HepG2 (cell line): Measurements from ENCODE around the gene TGM6. TPM values are rescaled to one million over a fixed set of nuclear protein-coding genes. Genes with fewer than 3 reads are reported as not detected.

ENCODE experiments used
- ATAC-seq: fragments of 200-7000 bp; cut with Tn5 transposase; 3 replicates; pipeline ENCODE4 v1.9.1; 2020; ENCODE audit warnings: mild to moderate bottlenecking, moderate library complexity
- BruUV-seq: library from RNA; stranded (reverse); fragments of 400-500 nt; replicated peaks from 2 replicates; lab custom pipeline; 2021; lab: Mats Ljungman, UMichigan
- CTCF ChIA-PET: fragments of 300-600 bp; formaldehyde crosslinking; extraction: SDS; loops from one replicate; lab custom pipeline; 2021; ENCODE audit warnings: low total read pairs, inconsistent platforms, low intra/inter-chr PET ratio; lab: Yijun Ruan, JAX
- POLR2A ChIA-PET: fragments of 350-600 bp; sonication (Branson Sonifier 250); formaldehyde crosslinking; loops from one replicate; lab custom pipeline; 2020; ENCODE audit warnings: antibody characterized with exemption, inconsistent platforms; lab: Yijun Ruan, JAX
- DNase-seq: peaks from one replicate; pipeline ENCODE4 v3.0.0-alpha.2; 2015; ENCODE audit warnings: low spot score
- FAIRE-seq: peaks from 3 replicates; lab custom pipeline; 2011; peaks lifted over from hg19 to GRCh38; lab: Jason Lieb, UNC
- H2AFZ ChIP-seq: one replicate; pipeline ENCODE4 v1.6.1; 2011; ENCODE audit warnings: low read length, inconsistent platforms
- H3K27ac ChIP-seq: fragments of 300-600 bp; 3 replicates; pipeline ENCODE4 v1.8.0; 2011; ENCODE audit warnings: mixed run types, mild to moderate bottlenecking, mixed read lengths, low read length, inconsistent platforms; ENCODE audit not compliant: insufficient read depth; ENCODE audit errors: extremely low read length
- H3K27me3 ChIP-seq, 2 experiments: fragments of 200-600 bp in 1 of 2; 2 replicates in 1 of 2; 3 replicates in 1 of 2; pipeline versions ENCODE4 v1.6.0 to v1.8.0; 2011; ENCODE audit warnings: low read length in 2 of 2, mild to moderate bottlenecking in 2 of 2, moderate library complexity in 2 of 2, inconsistent platforms in 1 of 2; ENCODE audit not compliant: insufficient read depth in 2 of 2, control insufficient read depth in 1 of 2
- H3K36me3 ChIP-seq, 2 experiments: fragments of 200-600 bp in 1 of 2; replicated peaks in 1 of 2; 2 replicates in 1 of 2; 3 replicates in 1 of 2; pipeline versions ENCODE4 v1.5.1 to v1.8.0; 2011; ENCODE audit warnings: low read length in 2 of 2, inconsistent platforms in 1 of 2; ENCODE audit not compliant: insufficient read depth in 2 of 2, control insufficient read depth in 1 of 2
- H3K4me1 ChIP-seq: 2 replicates; pipeline ENCODE4 v1.5.1; 2012; ENCODE audit warnings: low read length, inconsistent platforms; ENCODE audit not compliant: insufficient read depth
- H3K4me2 ChIP-seq: 2 replicates; pipeline ENCODE4 v1.6.0; 2011; ENCODE audit warnings: low read depth, low read length, inconsistent platforms
- H3K4me3 ChIP-seq, 3 experiments: fragments of 200-600 bp in 1 of 3; sonication (generic), shearing (Covaris generic) in 1 of 3; replicated peaks in 1 of 3; 2 replicates each; pipeline ENCODE4 v1.5.1; 2011 to 2016; ENCODE audit warnings: low read length in 3 of 3, inconsistent platforms in 2 of 3, low read depth in 2 of 3, mild to moderate bottlenecking in 2 of 3, control low read depth in 1 of 3, mixed read lengths in 1 of 3; ENCODE audit not compliant: insufficient read depth in 1 of 3
- H3K79me2 ChIP-seq: one replicate; pipeline ENCODE4 v1.6.1; 2011; ENCODE audit warnings: low read length, inconsistent platforms; ENCODE audit not compliant: insufficient read depth
- H3K9ac ChIP-seq: 2 replicates; pipeline ENCODE4 v1.6.0; 2011; ENCODE audit warnings: mild to moderate bottlenecking, low read depth, low read length, inconsistent platforms; ENCODE audit not compliant: insufficient read depth
- H3K9me3 ChIP-seq: 2 replicates; pipeline ENCODE4 v1.5.1; 2012; ENCODE audit warnings: mild to moderate bottlenecking, low read length
- H4K20me1 ChIP-seq: 2 replicates; pipeline ENCODE4 v1.6.0; 2011; ENCODE audit warnings: inconsistent platforms, mild to moderate bottlenecking, low read length, moderate library complexity; ENCODE audit not compliant: insufficient read depth
- CTCF ChIP-seq: sonication (generic); formaldehyde crosslinking; IDR thresholded peaks from 2 replicates; pipeline ENCODE4 v1.5.0; 2020; ENCODE audit warnings: mild to moderate bottlenecking, missing genetic modification reagents, moderate library complexity
- HINFP ChIP-seq: sonication (generic); formaldehyde crosslinking; IDR thresholded peaks from 2 replicates; pipeline ENCODE4 v1.4.0; 2020; ENCODE audit warnings: low read depth, mild to moderate bottlenecking, missing genetic modification reagents
- STAG1 ChIP-seq: sonication (generic); formaldehyde crosslinking; IDR thresholded peaks from 2 replicates; pipeline ENCODE4 v1.4.0; 2020; ENCODE audit warnings: missing genetic modification reagents
- TBX2 ChIP-seq: sonication (generic); formaldehyde crosslinking; IDR thresholded peaks from 2 replicates; pipeline ENCODE4 v1.5.0; 2020; ENCODE audit warnings: missing genetic modification reagents, mild to moderate bottlenecking, borderline replicate concordance
- WGBS: methylation state at CpG from one replicate; pipeline ENCODE4 v1.1.6; 2017; ENCODE audit warnings: low lambda C conversion rate; 5-methylcytosine and 5-hydroxymethylcytosine counted together
- in situ Hi-C: cut with HindIII; loops from 2 replicates; pipeline ENCODE4 v1.10.0; 2017; ENCODE audit warnings: low pct_unique_long_range_greater_than_20kb; ENCODE audit not compliant: extremely low pct_ligation_motif_present
- intact Hi-C: fragments of 100-400 bp; cut with micrococcal nuclease; formaldehyde crosslinking; loops from one replicate; pipeline ENCODE4 v1.10.0; 2022; ENCODE audit not compliant: unreplicated experiment
- polyA plus RNA-seq, 8 experiments: library from polyadenylated mRNA; depleted of rRNA in 3 of 8; stranded (reverse) in 7 of 8; unstranded in 1 of 8; fragments of >200 nt; fragmentation: Illumina TruSeq in 4 of 8; extraction: Trizol in 4 of 8; gene quantifications; 2 replicates each; pipeline versions ENCODE4 v1.2.1 to v1.2.3, GENCODE V29; 2011 to 2016; ENCODE audit warnings: low read depth in 4 of 8, missing spikeins in 1 of 8, mixed read lengths in 1 of 8; ENCODE audit not compliant: insufficient read depth in 1 of 8
- total RNA-seq, 5 experiments: library from RNA; depleted of rRNA; stranded (reverse); fragments of >200 nt; fragmentation: Illumina TruSeq; extraction: Trizol; gene quantifications; 2 replicates each; pipeline ENCODE4 v1.2.3, GENCODE V29; 2016; ENCODE audit warnings: low read depth in 1 of 5

Gene TGM6
- total and polyA plus RNA-seq, 2 of the 13 experiments (the other 11 are each of a cell fraction or from before 2014, with no cell fraction given): not detected

- Histone ChIP-seq H3K4me1 (no peaks in the 10 kb centered on the region), H4K20me1 (no peaks in the 10 kb centered on the region), H3K9ac (no peak overlapping the region), H2AFZ (no peak overlapping the region), H3K27me3 (peaks cover 9 to 19% of the 10 kb centered on the region in 2 experiments; a peak in 4 of 5 replicates), H3K79me2 (no peaks in the 10 kb centered on the region), H3K9me3 (peaks cover 11% of the 10 kb centered on the region), H3K4me2 (no peak overlapping the region), H3K27ac (no peak overlapping the region)
- FAIRE-seq: no peak
- no peak for DNase-seq
- BruUV-seq: no TSS peak
- ATAC-seq: peak; percentile 69
- in situ Hi-C loops: no loop called here
- TF ChIP-seq CTCF (0 out of 2 replicates have a peak, but pooled peaks have one; percentile 26), HINFP (CRISPR knock-in tag) (0 out of 2 replicates have a peak, but pooled peaks have one; percentile 8), STAG1 (CRISPR knock-in tag) (peak; percentile 7; the same call in 1 of the 2 replicates), TBX2 (CRISPR knock-in tag) (no peak)
- TF ChIP-seq, all 625 proteins: peak for 3
- H3K4me3 ChIP-seq: no peak overlapping the region
- CTCF ChIA-PET: no interaction called here
- POLR2A ChIA-PET: no interaction called here
- no peaks in the 10 kb centered on the region for H3K36me3 ChIP-seq
- intact Hi-C loops: loop anchor here (5.0 kb wide), 1 partner anchor 193 kb away; no protein-coding TSS in a partner anchor
- WGBS: 42% methylated on average over 5 of the region's 11 CpGs
Measured at GRCh38 chr20:2400290-2400689, 19.6 kb downstream of the TGM6 start.
